ENCODE measurements around the gene CTPS1.

DNA sequence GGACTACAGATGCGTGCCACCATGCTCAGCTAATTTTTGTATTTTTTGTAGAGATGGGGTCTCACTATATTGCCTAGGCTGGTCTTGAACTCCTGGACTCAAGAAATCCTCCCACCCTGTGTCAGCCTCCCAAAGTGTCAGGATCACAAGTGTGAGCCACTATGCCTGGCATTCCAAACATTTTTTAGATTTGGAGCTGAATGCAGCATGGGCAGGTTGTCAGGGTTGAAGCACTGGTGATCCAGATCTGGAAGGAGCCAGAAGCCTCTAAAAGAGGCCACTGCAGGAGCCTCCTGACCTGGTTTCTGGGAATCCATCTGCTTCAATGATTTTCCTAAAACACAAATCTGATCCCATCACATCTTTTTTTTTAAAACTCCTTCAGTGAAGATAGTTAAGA lies 1.8 kb upstream of the CTPS1 start:
- TF ChIP-seq CTCF (IDR thresholded peaks at IDR 0.05; ENCODE audit: insufficient read depth, low read depth, low read length), result no peak
- TF ChIP-seq EZH2 (IDR thresholded peaks at IDR 0.05; ENCODE audit: insufficient read depth, low read length), result no peak
